ENCODE results near the gene MTFMT. TPM values are rescaled to one million over a fixed set of nuclear protein-coding genes. Genes with fewer than 3 reads are reported as not detected.
A peak's percentile ranks its signal among the peaks of the same experiment; 100 is the strongest.

The MTFMT gene
- total and polyA plus RNA-seq, 4 donors = 6.8 to 14.7 (median 8.4) TPM

DNA sequence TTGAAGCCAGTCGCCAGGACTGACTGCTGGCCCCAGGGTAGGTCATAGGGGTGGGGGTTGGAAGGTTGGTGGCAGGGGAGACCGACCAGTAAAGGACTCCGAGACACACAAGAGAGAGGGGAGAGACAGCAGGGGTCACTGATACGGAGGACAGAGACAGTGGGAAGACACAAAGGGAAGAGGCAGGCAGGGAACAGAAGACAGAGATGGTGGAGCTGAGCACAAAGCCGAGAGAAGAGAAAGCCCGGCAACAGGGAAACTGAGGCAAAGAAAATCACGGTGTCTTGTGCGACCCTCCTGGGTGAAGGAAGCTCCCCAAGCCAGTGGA, 37.8 kb upstream of the MTFMT start:
- 35% methylated on average over 8 of the region's 8 CpGs for WGBS
- no peak overlapping the region for H3K9ac ChIP-seq (ENCODE audit: low read depth in 1 of 2, low read length in 2 of 2)
- H3K36me3 ChIP-seq (ENCODE audit: control insufficient read depth in 4 of 4, insufficient read depth in 3 of 4, low read depth in 1 of 4, low read length in 3 of 4) = no peaks in the 10 kb centered on the region
- no peak overlapping the region for H3K27ac ChIP-seq (ENCODE audit: low read depth in 1 of 2, low read length in 2 of 2)
- TF ChIP-seq, protein P1, sequence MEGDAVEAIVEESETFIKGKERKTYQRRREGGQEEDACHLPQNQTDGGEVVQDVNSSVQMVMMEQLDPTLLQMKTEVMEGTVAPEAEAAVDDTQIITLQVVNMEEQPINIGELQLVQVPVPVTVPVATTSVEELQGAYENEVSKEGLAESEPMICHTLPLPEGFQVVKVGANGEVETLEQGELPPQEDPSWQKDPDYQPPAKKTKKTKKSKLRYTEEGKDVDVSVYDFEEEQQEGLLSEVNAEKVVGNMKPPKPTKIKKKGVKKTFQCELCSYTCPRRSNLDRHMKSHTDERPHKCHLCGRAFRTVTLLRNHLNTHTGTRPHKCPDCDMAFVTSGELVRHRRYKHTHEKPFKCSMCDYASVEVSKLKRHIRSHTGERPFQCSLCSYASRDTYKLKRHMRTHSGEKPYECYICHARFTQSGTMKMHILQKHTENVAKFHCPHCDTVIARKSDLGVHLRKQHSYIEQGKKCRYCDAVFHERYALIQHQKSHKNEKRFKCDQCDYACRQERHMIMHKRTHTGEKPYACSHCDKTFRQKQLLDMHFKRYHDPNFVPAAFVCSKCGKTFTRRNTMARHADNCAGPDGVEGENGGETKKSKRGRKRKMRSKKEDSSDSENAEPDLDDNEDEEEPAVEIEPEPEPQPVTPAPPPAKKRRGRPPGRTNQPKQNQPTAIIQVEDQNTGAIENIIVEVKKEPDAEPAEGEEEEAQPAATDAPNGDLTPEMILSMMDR (IDR thresholded peaks at IDR 0.05; ENCODE audit: low read depth, low read length, missing input control) = no peak
- TF ChIP-seq, protein P2, sequence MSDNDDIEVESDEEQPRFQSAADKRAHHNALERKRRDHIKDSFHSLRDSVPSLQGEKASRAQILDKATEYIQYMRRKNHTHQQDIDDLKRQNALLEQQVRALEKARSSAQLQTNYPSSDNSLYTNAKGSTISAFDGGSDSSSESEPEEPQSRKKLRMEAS (IDR thresholded peaks at IDR 0.05) = no peak
- TF ChIP-seq HNF4G (IDR thresholded peaks at IDR 0.05) = no peak
- no peak for TF ChIP-seq GABPA (IDR thresholded peaks at IDR 0.05 in 1 of 2, conservative IDR thresholded peaks at IDR 0.05 in 1 of 2)
- no peak for TF ChIP-seq TAF1 (conservative IDR thresholded peaks at IDR 0.05)
- TF ChIP-seq, protein P3, sequence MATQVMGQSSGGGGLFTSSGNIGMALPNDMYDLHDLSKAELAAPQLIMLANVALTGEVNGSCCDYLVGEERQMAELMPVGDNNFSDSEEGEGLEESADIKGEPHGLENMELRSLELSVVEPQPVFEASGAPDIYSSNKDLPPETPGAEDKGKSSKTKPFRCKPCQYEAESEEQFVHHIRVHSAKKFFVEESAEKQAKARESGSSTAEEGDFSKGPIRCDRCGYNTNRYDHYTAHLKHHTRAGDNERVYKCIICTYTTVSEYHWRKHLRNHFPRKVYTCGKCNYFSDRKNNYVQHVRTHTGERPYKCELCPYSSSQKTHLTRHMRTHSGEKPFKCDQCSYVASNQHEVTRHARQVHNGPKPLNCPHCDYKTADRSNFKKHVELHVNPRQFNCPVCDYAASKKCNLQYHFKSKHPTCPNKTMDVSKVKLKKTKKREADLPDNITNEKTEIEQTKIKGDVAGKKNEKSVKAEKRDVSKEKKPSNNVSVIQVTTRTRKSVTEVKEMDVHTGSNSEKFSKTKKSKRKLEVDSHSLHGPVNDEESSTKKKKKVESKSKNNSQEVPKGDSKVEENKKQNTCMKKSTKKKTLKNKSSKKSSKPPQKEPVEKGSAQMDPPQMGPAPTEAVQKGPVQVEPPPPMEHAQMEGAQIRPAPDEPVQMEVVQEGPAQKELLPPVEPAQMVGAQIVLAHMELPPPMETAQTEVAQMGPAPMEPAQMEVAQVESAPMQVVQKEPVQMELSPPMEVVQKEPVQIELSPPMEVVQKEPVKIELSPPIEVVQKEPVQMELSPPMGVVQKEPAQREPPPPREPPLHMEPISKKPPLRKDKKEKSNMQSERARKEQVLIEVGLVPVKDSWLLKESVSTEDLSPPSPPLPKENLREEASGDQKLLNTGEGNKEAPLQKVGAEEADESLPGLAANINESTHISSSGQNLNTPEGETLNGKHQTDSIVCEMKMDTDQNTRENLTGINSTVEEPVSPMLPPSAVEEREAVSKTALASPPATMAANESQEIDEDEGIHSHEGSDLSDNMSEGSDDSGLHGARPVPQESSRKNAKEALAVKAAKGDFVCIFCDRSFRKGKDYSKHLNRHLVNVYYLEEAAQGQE (IDR thresholded peaks at IDR 0.05) = no peak
- no peak for TF ChIP-seq RAD21 (IDR thresholded peaks at IDR 0.05)
- no peak for TF ChIP-seq NR2F2 (IDR thresholded peaks at IDR 0.05)
- TF ChIP-seq HNF4A (conservative IDR thresholded peaks at IDR 0.05) = no peak
- TF ChIP-seq RXRA (IDR thresholded peaks at IDR 0.05) = no peak
- no peak for TF ChIP-seq SP1 (IDR thresholded peaks at IDR 0.05)
- TF ChIP-seq EGR1 (IDR thresholded peaks at IDR 0.05; ENCODE audit: low read depth in 2 of 2) = no peak
- TF ChIP-seq, protein P4, sequence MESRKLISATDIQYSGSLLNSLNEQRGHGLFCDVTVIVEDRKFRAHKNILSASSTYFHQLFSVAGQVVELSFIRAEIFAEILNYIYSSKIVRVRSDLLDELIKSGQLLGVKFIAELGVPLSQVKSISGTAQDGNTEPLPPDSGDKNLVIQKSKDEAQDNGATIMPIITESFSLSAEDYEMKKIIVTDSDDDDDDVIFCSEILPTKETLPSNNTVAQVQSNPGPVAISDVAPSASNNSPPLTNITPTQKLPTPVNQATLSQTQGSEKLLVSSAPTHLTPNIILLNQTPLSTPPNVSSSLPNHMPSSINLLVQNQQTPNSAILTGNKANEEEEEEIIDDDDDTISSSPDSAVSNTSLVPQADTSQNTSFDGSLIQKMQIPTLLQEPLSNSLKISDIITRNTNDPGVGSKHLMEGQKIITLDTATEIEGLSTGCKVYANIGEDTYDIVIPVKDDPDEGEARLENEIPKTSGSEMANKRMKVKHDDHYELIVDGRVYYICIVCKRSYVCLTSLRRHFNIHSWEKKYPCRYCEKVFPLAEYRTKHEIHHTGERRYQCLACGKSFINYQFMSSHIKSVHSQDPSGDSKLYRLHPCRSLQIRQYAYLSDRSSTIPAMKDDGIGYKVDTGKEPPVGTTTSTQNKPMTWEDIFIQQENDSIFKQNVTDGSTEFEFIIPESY (IDR thresholded peaks at IDR 0.05) = no peak
- TF ChIP-seq YY1 (IDR thresholded peaks at IDR 0.05) = no peak
- TF ChIP-seq FOXA2 (IDR thresholded peaks at IDR 0.05) = no peak
- TF ChIP-seq JUND (IDR thresholded peaks at IDR 0.05) = no peak
- TF ChIP-seq FOXA1 (IDR thresholded peaks at IDR 0.05) = no peak
- no peaks in the 10 kb centered on the region for H3K9me3 ChIP-seq (ENCODE audit: control insufficient read depth in 4 of 4, low read length in 3 of 4)
- no peak for DNase-seq (ENCODE audit: low spot score)
- H3K4me3 ChIP-seq (ENCODE audit: low read depth in 1 of 3, low read length in 3 of 3) = peak overlapping the region in 1 of 3 donors; percentile 27
- no peaks in the 10 kb centered on the region for H3K27me3 ChIP-seq (ENCODE audit: control insufficient read depth in 4 of 4, insufficient read depth in 4 of 4, low read length in 3 of 4)
- peaks cover 0 to 2% (median 0%) of the 10 kb centered on the region in 4 donors for H3K4me1 ChIP-seq (ENCODE audit: control insufficient read depth in 4 of 4, insufficient read depth in 4 of 4, low read length in 3 of 4)
